NCI-H82 treated with DMSO at 0.1 percent for 48 hours (cell line): Measurements from ENCODE around the gene DHX38.

Source experiments
- DNase-seq: peaks from one replicate; lab custom pipeline; 2025; ENCODE audit not compliant: unreplicated experiment; lab: John Stamatoyannopoulos, UW

Gene DHX38

DNA sequence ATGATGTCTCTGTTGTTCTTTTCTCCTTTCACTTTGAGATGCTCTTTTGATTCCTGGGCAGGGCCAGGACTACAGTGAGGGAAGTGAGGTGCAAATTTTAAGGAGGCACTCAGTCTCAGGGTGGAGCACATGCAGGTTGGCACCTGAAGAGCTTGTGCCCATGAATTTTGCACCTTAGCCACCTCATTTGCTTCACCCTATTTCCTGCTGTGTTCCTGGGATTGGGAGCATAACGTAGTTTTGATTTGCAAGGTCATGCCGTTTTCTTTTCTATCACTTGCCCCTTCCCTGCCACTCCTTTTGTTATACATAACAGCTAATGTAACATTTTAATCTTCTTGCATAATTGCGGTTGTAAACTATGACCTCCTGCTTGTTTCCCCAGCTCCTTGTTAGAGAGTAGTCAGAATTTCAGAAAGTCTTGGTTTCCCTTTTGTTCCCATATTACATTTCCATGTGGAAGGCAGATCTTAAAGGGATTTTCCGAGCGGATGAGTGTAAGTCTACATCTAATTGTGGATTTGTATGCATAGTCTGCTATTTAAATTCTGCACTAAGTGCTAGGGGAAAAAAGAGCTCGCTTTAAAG is 68.6 kb downstream of the DHX38 start:
- no peak for DNase-seq
